ENCODE measurements around the gene CCDC86. TPM values are rescaled to one million over a fixed set of nuclear protein-coding genes. Genes with fewer than 3 reads are reported as not detected.

CCDC86 gene
- 86.0 to 111 TPM (median 97.8 TPM) in 5 replicates for total RNA-seq (2022; extraction: Qiagen RNA extraction)

GRCh38 chr11:60841797-60842667 is at the start of gene CCDC86:
Gene CCDC86, plus strand, starts transcription at chr11:60842113. Its CDS starts 12 bp downstream, at chr11:60842125.

GRCh38 chr11:60855726-60856633 is 14.1 kb downstream of the CCDC86 start, which contains the start of gene PTGDR2:
Gene PTGDR2, minus strand, starts transcription at chr11:60855950. Its CDS starts 2,228 bp downstream, at chr11:60853722.

GRCh38 chr11:60866911-60867870 is 25.3 kb downstream of the CCDC86 start, which contains the start of gene ZP1:
Gene ZP1, plus strand, starts transcription at chr11:60867542. Its CDS starts 20 bp downstream, at chr11:60867562.

Other genes starting within 250 kb of the CCDC86 start
- gene MS4A8, start 142.5 kb upstream of the CCDC86 start, total RNA-seq (2022; extraction: Qiagen RNA extraction) = not detected in 5 replicates
- gene MS4A18, start 117.4 kb upstream of the CCDC86 start, total RNA-seq (2022; extraction: Qiagen RNA extraction) = not detected in 5 replicates
- not detected in 5 replicates for gene MS4A15, start 85.2 kb upstream of the CCDC86 start, total RNA-seq (2022; extraction: Qiagen RNA extraction)
- gene MS4A10, start 56.8 kb upstream of the CCDC86 start, total RNA-seq (2022; extraction: Qiagen RNA extraction) = not detected in 5 replicates
- 0.06 to 0.08 TPM (median 0.07 TPM) in 4 of 5 replicates, not detected in the other for gene PTGDR2, start 13.8 kb downstream of the CCDC86 start, total RNA-seq (2022; extraction: Qiagen RNA extraction)
- gene ZP1, start 25.4 kb downstream of the CCDC86 start, total RNA-seq (2022; extraction: Qiagen RNA extraction) = 0.09 to 0.19 TPM (median 0.12 TPM) in 5 replicates
- gene PRPF19, start 64.5 kb downstream of the CCDC86 start, total RNA-seq (2022; extraction: Qiagen RNA extraction) = 162 to 194 TPM (median 189 TPM) in 5 replicates
- gene TMEM109, start 72.0 kb downstream of the CCDC86 start, total RNA-seq (2022; extraction: Qiagen RNA extraction) = 98.8 to 134 TPM (median 126 TPM) in 5 replicates
- 110 to 179 TPM (median 170 TPM) in 5 replicates for gene TMEM132A, start 82.3 kb downstream of the CCDC86 start, total RNA-seq (2022; extraction: Qiagen RNA extraction)
- gene SLC15A3, start 110.1 kb downstream of the CCDC86 start, total RNA-seq (2022; extraction: Qiagen RNA extraction) = not detected in 5 replicates
- 0.07 to 0.20 TPM (median 0.15 TPM) in 5 replicates for gene CD6, start 129.6 kb downstream of the CCDC86 start, total RNA-seq (2022; extraction: Qiagen RNA extraction)